Stimulated activated naive B cell treated with anti-CD40 and anti-IgM and Interleukin-4, amounts not matched to agents 10 μg/mL and 1 μg/mL and 100 μg/mL, for 72 hours (primary cell): ENCODE results near the gene FHOD3.
A peak's percentile ranks its signal among the peaks of the same experiment; 100 is the strongest.

Experiments
- ATAC-seq, 2 donors: fragments of 150-1000 bp; cut with Tn5 transposase; replicated peaks; 2 replicates each; pipeline ENCODE4 v1.10.0; 2021; ENCODE audit warnings: moderate library complexity in 1 of 2
- DNase-seq: peaks from one replicate; pipeline ENCODE4 v3.0.0; 2021
- H3K27ac Mint-ChIP-seq: one replicate; pipeline ENCODE4 v1.8.0; 2022; ENCODE audit warnings: mild to moderate bottlenecking, mixed read lengths
- H3K27me3 Mint-ChIP-seq, 2 donors: one replicate each; pipeline ENCODE4 v1.8.0; 2022; ENCODE audit warnings: mixed read lengths in 2 of 2
- H3K36me3 Mint-ChIP-seq, 2 donors: one replicate each; pipeline ENCODE4 v1.8.0; 2022; ENCODE audit warnings: mixed read lengths in 2 of 2, mild to moderate bottlenecking in 1 of 2
- H3K4me1 Mint-ChIP-seq, 2 donors: one replicate each; pipeline ENCODE4 v1.8.0; 2022; ENCODE audit warnings: mixed read lengths in 2 of 2, mild to moderate bottlenecking in 1 of 2
- H3K4me3 Mint-ChIP-seq, 2 donors: one replicate each; pipeline ENCODE4 v1.8.0; 2022; ENCODE audit warnings: mild to moderate bottlenecking in 2 of 2, mixed read lengths in 2 of 2, moderate library complexity in 1 of 2
- H3K9me3 Mint-ChIP-seq, 2 donors: one replicate each; pipeline ENCODE4 v1.8.0; 2022; ENCODE audit warnings: mixed read lengths in 2 of 2, mild to moderate bottlenecking in 1 of 2

Gene FHOD3

DNA sequence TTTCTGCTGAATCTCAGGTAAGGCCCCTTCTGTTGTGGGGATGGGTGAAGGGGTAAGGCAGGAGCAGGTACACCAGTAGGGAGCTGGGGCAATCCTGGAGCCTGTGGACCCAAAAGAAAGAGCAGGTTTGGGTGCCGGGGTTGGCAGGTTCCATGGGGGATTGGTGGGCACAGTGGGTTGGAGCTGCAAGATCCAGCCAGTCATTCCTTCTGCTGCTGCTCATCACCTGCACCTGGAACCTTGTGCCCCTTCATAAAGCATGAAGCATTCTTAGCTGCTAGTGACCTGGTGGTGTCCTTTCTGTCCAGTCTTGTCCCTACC lies 24.9 kb downstream of the FHOD3 start:
- H3K4me3 Mint-ChIP-seq, result no peak overlapping the region
- ATAC-seq (no peak), DNase-seq (no peak)
- no peaks in the 10 kb centered on the region for H3K4me1 Mint-ChIP-seq
- H3K27ac Mint-ChIP-seq, result no peak overlapping the region
- H3K27me3 Mint-ChIP-seq, result peaks cover 28 to 44% of the 10 kb centered on the region in 2 donors
- peaks cover 15 to 16% of the 10 kb centered on the region in 2 donors for H3K9me3 Mint-ChIP-seq
- peaks cover 3 to 5% of the 10 kb centered on the region in 2 donors for H3K36me3 Mint-ChIP-seq

DNA sequence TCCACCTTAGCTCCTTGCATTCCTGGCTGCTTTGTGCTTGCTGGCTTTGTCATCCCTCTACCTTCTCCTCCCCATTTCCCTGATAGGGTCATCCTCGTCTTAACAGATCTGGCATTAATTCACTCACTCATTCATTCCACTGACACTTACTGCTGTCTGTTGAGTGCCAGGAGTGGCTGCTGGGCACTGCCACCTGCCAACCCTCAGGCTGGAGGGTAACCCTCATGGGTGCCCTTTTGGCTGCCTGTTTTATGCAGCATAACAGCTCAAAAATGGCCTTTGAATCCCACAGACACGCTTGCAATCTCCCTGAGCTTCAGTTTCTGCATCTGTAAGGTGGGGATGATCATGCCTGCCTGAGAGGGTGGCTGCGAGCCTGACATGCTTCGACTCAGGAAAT lies 25.2 kb downstream of the FHOD3 start:
- DNase-seq (no peak), ATAC-seq (no peak)
- no peak overlapping the region for H3K4me3 Mint-ChIP-seq
- H3K9me3 Mint-ChIP-seq, result peaks cover 14 to 15% of the 10 kb centered on the region in 2 donors
- peaks cover 28 to 45% of the 10 kb centered on the region in 2 donors for H3K27me3 Mint-ChIP-seq
- no peaks in the 10 kb centered on the region for H3K4me1 Mint-ChIP-seq
- peaks cover 3 to 5% of the 10 kb centered on the region in 2 donors for H3K36me3 Mint-ChIP-seq
- H3K27ac Mint-ChIP-seq, result no peak overlapping the region

- ATAC-seq, result no peak
- Mint-ChIP-seq H3K4me3 (no peak overlapping the region), H3K36me3 (peaks cover 2 to 3% of the 10 kb centered on the region in 2 donors), H3K9me3 (peaks cover 10 to 12% of the 10 kb centered on the region in 2 donors), H3K4me1 (no peaks in the 10 kb centered on the region), H3K27ac (no peak overlapping the region), H3K27me3 (peaks cover 32 to 49% of the 10 kb centered on the region in 2 donors)
- no peak for DNase-seq
These were observed 25.9 kb downstream of the FHOD3 start for GRCh38 chr18:36323421-36323820.

GRCh38 chr18:36325846-36326245 lies 28.3 kb downstream of the FHOD3 start:
- H3K4me3 Mint-ChIP-seq, result no peak overlapping the region
- no peak overlapping the region for H3K27ac Mint-ChIP-seq
- H3K4me1 Mint-ChIP-seq, result no peaks in the 10 kb centered on the region
- no peak for DNase-seq
- H3K36me3 Mint-ChIP-seq, result no peaks in the 10 kb centered on the region
- H3K27me3 Mint-ChIP-seq, result peaks cover 41 to 54% of the 10 kb centered on the region in 2 donors
- no peaks in the 10 kb centered on the region for H3K9me3 Mint-ChIP-seq
- ATAC-seq, result no peak

GRCh38 chr18:36326771-36327170 lies 29.3 kb downstream of the FHOD3 start:
- Mint-ChIP-seq H3K4me1 (no peaks in the 10 kb centered on the region), H3K27me3 (peaks cover 40 to 50% of the 10 kb centered on the region in 2 donors), H3K4me3 (no peak overlapping the region), H3K36me3 (no peaks in the 10 kb centered on the region), H3K27ac (no peak overlapping the region), H3K9me3 (no peaks in the 10 kb centered on the region)
- ATAC-seq, result no peak
- no peak for DNase-seq

DNA sequence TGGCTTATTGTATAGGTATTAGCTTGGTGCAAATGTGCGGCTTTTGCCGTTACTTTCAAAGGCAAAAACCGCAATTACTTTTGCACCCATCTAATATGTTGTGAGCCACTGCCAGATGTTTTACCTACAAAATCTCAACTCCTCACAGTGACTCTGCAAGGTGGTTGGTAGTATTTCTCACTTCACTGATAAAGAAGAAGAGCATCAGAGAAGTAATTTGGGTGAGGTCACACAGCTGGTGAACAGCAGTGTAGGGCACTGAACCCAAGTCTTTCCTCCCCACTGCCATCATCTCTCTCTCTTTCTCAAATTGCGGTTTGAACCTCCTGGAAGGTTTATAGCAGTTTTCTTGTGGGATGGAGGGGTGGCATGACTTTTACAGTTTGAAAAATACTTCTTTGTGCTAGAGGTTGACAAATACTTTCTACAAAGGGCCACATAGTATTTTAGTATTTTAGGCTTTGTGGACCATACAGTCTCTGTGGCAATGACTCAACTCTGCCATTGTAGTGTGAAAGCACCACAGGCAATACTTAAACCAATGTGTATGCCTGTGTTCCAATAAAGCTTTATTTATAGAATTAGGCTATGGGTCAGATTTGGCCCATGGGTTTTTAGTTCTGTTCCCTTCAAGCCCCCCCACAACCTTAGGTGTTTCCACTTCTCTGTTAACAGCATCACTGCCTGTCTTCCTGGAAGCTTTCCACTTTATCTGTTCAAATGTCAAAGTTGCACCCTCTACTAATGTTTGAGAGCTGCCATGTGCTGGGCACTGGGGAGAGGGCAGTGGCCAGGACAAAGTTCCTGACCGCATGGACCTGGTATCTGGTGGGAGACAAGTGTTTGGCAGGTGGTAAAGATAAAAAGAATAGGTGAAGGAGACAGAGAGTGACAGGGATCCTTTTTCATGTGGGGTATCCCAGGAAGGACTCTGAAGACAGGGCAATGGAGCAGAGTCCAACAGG lies 30.1 kb downstream of the FHOD3 start:
- Mint-ChIP-seq H3K4me3 (no peak overlapping the region), H3K27me3 (peaks cover 36 to 44% of the 10 kb centered on the region in 2 donors), H3K36me3 (no peaks in the 10 kb centered on the region), H3K27ac (no peak overlapping the region), H3K9me3 (no peaks in the 10 kb centered on the region), H3K4me1 (no peaks in the 10 kb centered on the region)
- ATAC-seq (peak in 1 of 2 donors; percentile 25), DNase-seq (no peak)

GRCh38 chr18:36328385-36328858 lies 30.9 kb downstream of the FHOD3 start:
- Mint-ChIP-seq H3K36me3 (no peaks in the 10 kb centered on the region), H3K4me3 (no peak overlapping the region), H3K27ac (no peak overlapping the region), H3K9me3 (no peaks in the 10 kb centered on the region), H3K4me1 (no peaks in the 10 kb centered on the region), H3K27me3 (peaks cover 35 to 42% of the 10 kb centered on the region in 2 donors)
- no peak for DNase-seq
- ATAC-seq, result peak in 1 of 2 donors; percentile 38

- Mint-ChIP-seq H3K4me3 (no peak overlapping the region), H3K9me3 (no peaks in the 10 kb centered on the region), H3K36me3 (no peaks in the 10 kb centered on the region), H3K27me3 (peaks cover 32 to 37% of the 10 kb centered on the region in 2 donors), H3K4me1 (no peaks in the 10 kb centered on the region), H3K27ac (no peak overlapping the region)
- ATAC-seq (no peak), DNase-seq (no peak)
These were observed 31.4 kb downstream of the FHOD3 start for GRCh38 chr18:36328916-36329315.

- peaks cover 35% of the 10 kb centered on the region in 2 donors for H3K27me3 Mint-ChIP-seq
- DNase-seq (no peak), ATAC-seq (no peak)
- H3K4me1 Mint-ChIP-seq, result no peaks in the 10 kb centered on the region
- no peak overlapping the region for H3K4me3 Mint-ChIP-seq
- H3K27ac Mint-ChIP-seq, result no peak overlapping the region
- H3K36me3 Mint-ChIP-seq, result no peaks in the 10 kb centered on the region
- H3K9me3 Mint-ChIP-seq, result no peaks in the 10 kb centered on the region
These were observed 32.3 kb downstream of the FHOD3 start for GRCh38 chr18:36329684-36330434.

GRCh38 chr18:36330435-36331052 lies 33.0 kb downstream of the FHOD3 start:
- Mint-ChIP-seq H3K27me3 (peaks cover 35% of the 10 kb centered on the region in 2 donors), H3K4me1 (no peaks in the 10 kb centered on the region), H3K4me3 (no peak overlapping the region), H3K27ac (no peak overlapping the region), H3K36me3 (no peaks in the 10 kb centered on the region), H3K9me3 (no peaks in the 10 kb centered on the region)
- no peak for ATAC-seq
- DNase-seq, result no peak

DNA sequence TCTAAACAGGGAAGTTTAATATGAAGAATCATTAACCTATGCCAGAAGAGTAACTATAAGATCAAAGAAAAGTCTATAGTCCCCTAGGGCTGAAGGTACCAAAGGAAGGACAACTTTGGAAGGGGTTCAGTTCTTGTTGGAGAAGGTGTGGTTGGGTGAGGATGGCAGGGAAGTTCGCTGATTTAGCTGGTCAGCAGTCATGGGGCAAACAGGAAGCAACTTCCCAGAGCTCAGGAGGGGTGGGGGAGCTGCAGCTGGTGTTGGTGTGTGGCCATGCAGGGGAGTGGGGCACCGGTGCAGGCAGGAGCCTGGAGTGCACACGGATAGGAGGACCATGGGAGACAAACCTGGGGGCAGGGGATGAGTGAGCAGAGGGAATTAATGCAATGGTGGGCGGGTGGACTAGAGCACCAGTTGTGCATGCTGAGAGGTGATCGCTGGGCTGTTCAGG lies 34.0 kb downstream of the FHOD3 start:
- no peaks in the 10 kb centered on the region for H3K36me3 Mint-ChIP-seq
- no peak for DNase-seq
- H3K9me3 Mint-ChIP-seq, result no peaks in the 10 kb centered on the region
- ATAC-seq, result no peak
- H3K4me1 Mint-ChIP-seq, result no peaks in the 10 kb centered on the region
- H3K27me3 Mint-ChIP-seq, result peaks cover 35% of the 10 kb centered on the region in 2 donors
- H3K27ac Mint-ChIP-seq, result no peak overlapping the region
- H3K4me3 Mint-ChIP-seq, result no peak overlapping the region

DNA sequence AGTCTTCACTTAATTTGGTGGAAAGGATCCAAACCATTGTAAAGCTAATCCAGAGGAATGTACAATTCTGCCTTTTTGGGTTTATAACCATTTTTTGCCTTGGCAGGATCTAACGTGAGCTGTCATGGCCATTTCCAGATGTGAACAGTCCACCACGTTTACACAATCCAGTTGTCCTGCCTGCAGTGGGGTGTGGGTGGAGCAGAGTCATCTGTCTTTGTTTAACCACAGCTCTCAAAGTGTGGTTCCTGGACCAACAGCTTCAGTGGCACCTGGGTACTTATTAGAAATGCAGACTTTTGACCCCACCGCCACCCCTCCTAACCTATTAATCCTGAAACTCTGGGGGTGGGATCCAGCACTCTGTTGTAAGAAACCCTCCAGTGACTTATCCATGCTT lies 35.9 kb downstream of the FHOD3 start:
- no peaks in the 10 kb centered on the region for H3K36me3 Mint-ChIP-seq
- no peak overlapping the region for H3K27ac Mint-ChIP-seq
- H3K4me1 Mint-ChIP-seq, result no peaks in the 10 kb centered on the region
- peaks cover 27 to 29% of the 10 kb centered on the region in 2 donors for H3K27me3 Mint-ChIP-seq
- no peak for DNase-seq
- no peak overlapping the region for H3K4me3 Mint-ChIP-seq
- H3K9me3 Mint-ChIP-seq, result no peaks in the 10 kb centered on the region
- ATAC-seq, result no peak

DNA sequence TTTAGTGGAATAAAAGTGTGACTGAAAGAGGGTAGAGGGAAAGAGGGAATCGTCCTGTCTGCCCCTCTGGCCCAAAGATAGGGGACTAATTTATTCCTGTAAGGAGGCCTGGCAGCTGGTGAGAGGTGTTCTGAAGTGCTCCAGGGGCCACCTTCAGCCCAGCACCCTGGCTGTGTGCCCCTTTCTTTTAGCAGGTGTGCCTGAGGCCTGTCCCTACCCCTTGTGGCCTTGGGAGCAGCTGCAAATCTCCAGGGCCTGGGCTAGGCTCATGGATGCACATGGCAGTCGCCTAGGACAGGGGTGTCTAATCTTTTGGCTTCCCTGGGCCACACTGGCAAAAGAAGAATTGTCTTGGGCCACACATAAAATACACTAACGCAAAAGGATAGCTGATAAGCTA lies 37.3 kb downstream of the FHOD3 start:
- no peak overlapping the region for H3K4me3 Mint-ChIP-seq
- DNase-seq (no peak), ATAC-seq (no peak)
- H3K9me3 Mint-ChIP-seq, result no peaks in the 10 kb centered on the region
- no peaks in the 10 kb centered on the region for H3K4me1 Mint-ChIP-seq
- peaks cover 16 to 17% of the 10 kb centered on the region in 2 donors for H3K27me3 Mint-ChIP-seq
- H3K36me3 Mint-ChIP-seq, result no peaks in the 10 kb centered on the region
- H3K27ac Mint-ChIP-seq, result no peak overlapping the region
